LNCaP clone FGC (cell line): ENCODE data around the gene POC1B.

Source experiments
- DNase-seq: peaks from one replicate; pipeline ENCODE4 v3.0.0-alpha.2; 2011; ENCODE audit warnings: low read depth
- H3K4me3 ChIP-seq: 2 replicates; pipeline ENCODE4 v1.5.1; 2011; ENCODE audit warnings: mild to moderate bottlenecking, low read depth, low read length, control low read depth
- TF ChIP-seq, protein P1 (sequence below): IDR thresholded peaks from 2 replicates; pipeline ENCODE4 v1.5.1; 2012; ENCODE audit warnings: mild to moderate bottlenecking; ENCODE audit not compliant: control insufficient read depth, insufficient read depth; ENCODE audit errors: extremely low read depth

Gene POC1B

DNA sequence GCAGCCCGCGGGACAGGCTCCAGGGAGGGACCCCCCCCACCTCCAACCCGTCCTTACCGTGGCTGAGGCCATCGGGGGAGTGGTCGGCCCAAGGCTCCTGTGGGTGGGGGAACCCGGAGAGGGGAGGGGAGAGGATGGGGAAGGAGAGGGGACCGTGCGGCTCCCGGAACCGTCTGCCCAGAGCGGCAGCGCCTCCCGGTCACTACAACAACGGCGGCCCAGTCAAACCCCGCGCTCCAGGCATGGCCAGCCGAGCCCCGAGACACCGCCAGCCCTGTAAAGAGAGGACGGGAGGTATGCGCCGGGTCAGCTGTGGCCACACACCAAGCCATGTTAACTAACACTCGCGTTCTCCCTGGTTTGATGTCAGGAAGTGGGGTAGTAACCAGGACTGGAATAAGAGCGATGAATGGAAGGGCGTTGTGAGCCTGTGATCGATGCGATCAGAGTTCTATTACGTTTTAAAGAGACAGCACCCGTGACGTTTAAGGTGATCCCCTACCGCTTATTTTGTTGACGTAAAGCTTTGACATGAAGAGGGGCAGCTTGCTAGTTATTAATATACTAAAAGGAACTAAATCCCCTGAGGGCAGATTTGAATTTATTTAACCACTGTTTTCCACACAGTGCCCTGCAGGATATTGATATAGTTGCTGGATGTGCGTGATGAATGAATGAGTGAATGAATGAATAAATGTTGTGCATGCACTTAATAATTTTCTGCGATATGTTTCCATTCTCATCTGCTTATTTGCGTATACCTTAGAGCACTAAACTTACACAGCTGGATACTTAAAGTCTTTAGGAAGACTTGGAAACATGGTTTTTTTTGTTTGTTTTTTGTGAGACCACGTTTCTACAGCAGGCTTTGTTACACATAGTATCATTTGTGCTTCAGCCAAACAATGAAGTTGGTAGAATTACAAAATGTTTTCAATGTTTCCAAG, at the start of gene POC1B:
TSS of gene POC1B (minus strand) at position 224 of the 947 bp plus-strand sequence. CDS start at position 72, 152 bp downstream.
- DNase-seq: peak; percentile 68
- H3K4me3 ChIP-seq: peak within 1 kb of the TSS; percentile 87
- TF ChIP-seq, protein P1, sequence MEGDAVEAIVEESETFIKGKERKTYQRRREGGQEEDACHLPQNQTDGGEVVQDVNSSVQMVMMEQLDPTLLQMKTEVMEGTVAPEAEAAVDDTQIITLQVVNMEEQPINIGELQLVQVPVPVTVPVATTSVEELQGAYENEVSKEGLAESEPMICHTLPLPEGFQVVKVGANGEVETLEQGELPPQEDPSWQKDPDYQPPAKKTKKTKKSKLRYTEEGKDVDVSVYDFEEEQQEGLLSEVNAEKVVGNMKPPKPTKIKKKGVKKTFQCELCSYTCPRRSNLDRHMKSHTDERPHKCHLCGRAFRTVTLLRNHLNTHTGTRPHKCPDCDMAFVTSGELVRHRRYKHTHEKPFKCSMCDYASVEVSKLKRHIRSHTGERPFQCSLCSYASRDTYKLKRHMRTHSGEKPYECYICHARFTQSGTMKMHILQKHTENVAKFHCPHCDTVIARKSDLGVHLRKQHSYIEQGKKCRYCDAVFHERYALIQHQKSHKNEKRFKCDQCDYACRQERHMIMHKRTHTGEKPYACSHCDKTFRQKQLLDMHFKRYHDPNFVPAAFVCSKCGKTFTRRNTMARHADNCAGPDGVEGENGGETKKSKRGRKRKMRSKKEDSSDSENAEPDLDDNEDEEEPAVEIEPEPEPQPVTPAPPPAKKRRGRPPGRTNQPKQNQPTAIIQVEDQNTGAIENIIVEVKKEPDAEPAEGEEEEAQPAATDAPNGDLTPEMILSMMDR: no peak

DNA sequence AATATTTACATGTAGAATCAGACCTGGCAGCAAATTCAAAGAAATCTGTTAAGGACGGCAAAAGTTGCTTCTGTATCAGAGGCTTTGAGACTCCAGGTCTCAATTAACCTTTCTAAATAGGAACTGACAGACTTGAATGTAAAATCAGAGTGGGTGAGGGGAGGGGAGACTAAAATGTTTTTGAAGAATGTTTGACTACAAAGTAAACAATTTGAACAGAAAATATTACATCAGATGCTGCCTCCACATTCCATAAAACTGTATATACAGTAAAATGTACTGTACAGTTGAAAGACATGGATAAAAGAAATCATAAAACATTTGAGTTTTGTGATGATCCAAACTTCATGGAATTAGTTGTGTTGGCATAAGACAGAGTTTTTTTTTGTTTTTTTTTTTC, 49.5 kb upstream of the POC1B start:
- H3K4me3 ChIP-seq: no peak overlapping the region
- no peak for DNase-seq
- TF ChIP-seq, protein P1: no peak

DNA sequence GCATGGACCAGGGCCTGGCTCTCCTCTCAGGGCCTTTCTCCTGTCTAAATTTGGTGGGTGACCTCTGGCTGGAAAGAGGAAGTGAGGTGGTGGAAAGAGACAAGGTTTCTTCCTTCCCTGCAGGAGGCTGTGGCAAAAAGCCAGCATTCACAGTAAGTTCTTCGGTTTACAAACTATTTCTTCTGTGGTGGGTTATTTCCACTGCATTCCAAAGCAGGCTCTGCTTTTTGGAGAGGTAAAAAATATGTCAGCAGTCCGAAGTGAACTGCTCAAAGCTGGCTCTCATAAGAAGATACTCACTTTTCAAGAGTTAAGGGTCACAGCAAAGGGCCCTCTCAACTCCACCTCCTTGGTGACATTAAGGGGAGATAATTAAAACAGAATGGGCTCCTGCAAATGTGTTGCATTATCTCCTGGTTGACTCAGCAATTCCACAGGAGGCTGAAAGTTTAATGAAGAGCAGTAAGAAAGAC, 48.9 kb upstream of the POC1B start:
- no peak overlapping the region for H3K4me3 ChIP-seq
- no peak for DNase-seq
- TF ChIP-seq, protein P1: no peak

DNA sequence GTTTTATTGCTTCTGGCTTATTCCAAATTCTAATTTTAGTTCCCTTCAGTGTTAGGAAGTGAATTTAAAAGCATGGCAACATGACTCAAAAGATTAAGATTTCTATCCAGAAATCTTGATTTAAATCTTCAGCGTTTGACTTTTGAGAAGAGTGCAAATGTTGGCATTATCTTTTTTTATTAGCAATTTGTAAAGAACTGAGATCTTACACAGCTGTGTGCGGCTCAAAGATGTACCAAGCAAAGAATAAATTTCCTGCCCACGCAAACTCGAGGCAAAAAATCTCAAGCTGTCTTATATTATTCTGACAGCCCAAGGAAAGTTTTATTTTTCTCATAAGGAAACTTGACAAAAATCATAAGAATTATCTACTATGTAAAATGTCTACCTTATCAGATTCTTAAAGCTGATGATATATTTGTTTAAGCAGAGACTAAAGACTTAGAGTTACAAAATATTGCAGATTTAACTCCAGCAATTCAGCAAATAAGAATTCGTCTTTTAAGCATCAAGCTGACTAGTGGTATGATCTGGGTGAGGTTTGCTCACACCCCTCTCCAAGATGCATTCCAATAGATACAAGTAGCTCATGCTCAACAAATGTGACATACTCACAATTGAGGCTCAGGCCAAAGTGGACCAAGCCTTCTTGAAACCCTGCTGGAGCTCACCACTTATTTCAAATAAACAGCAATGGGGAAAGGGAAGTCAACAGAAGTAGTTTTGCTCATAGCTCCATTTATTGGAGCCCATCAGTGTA, 47.4 kb upstream of the POC1B start:
- TF ChIP-seq, protein P1: no peak
- no peak overlapping the region for H3K4me3 ChIP-seq
- DNase-seq: no peak

DNA sequence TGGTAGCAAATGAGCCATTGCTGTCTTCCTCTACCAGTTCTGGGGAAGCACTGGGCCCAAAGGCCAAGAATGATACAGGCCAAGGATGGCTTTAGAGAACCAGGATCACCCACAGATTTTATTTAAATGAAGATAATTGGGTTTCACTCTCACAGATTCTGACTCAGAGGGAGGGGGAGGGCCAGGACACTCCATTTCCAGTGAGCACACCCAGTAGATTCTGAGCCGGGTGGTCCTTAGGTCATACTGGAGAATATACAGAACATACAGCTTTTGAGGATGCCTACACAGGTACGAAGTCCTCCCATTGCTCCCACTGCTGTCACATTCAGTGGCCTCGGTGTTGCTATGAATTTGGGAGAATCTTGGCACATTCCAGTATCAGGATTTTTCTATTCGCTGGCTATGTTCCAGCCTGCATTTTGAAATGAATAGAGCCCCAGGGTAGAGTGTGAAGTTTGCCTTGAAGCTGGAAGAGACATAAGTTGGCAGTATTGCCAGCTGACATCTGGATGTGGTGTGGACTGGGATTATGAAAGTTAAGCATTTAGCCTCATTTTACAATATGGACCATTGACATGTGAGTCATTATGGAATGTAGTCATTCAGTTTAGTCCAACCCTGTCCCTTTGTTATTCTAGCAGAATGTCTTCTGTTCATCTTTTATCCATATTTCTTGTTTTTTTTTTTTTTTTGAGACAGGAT, 45.8 kb upstream of the POC1B start:
- no peak for DNase-seq
- TF ChIP-seq, protein P1: no peak
- H3K4me3 ChIP-seq: no peak overlapping the region

DNA sequence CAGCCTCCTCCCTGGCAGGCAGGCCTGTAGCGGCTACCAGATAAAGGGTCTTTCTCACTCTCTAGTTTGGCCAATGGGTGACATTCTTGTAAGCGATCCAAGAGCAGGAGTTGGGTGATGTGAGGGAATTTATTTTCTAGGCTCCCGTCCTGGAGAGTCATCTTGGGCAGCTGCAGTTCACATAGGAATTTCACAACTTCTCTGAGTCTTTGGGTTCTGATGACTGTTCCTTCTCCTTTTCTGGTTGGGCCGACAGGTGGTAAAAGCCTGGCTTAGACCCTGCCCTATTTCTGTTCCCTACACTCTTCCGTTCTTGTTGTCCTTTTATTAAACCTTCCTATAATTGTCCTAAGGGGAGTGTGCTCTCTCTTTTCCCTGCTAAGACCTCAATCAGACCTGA, 42.6 kb upstream of the POC1B start:
- DNase-seq: no peak
- TF ChIP-seq, protein P1: no peak
- no peak overlapping the region for H3K4me3 ChIP-seq
